Stimulated activated CD8-positive, alpha-beta memory T cell treated with anti-CD3 and anti-CD28 coated beads, Interleukin-15, amount 100 ng/mL, for 1 hour (primary cell): ENCODE measurements around the gene GNAO1.

Source experiments
- DNase-seq: peaks from one replicate; pipeline ENCODE4 v3.0.0-alpha.2; 2020; ENCODE audit warnings: low read depth

The GNAO1 gene

GRCh38 chr16:56265746-56266145 lies 74.5 kb downstream of the GNAO1 start:
- no peak for DNase-seq

- DNase-seq: no peak
These were observed 75.6 kb downstream of the GNAO1 start for GRCh38 chr16:56266641-56267607.

- no peak for DNase-seq
These were observed 76.6 kb downstream of the GNAO1 start for GRCh38 chr16:56267888-56268287.

- no peak for DNase-seq
These were observed 77.5 kb downstream of the GNAO1 start for GRCh38 chr16:56268799-56269198.

- DNase-seq: no peak
These were observed 78.0 kb downstream of the GNAO1 start for GRCh38 chr16:56269281-56269680.

- no peak for DNase-seq
These were observed 78.8 kb downstream of the GNAO1 start for GRCh38 chr16:56269811-56270684.

GRCh38 chr16:56270828-56271227 lies 79.5 kb downstream of the GNAO1 start:
- no peak for DNase-seq

GRCh38 chr16:56272583-56272894 lies 81.2 kb downstream of the GNAO1 start:
- DNase-seq: no peak

- DNase-seq: no peak
These were observed 82.3 kb downstream of the GNAO1 start for GRCh38 chr16:56273615-56274014.

- no peak for DNase-seq
These were observed 83.1 kb downstream of the GNAO1 start for GRCh38 chr16:56274369-56274768.

- no peak for DNase-seq
These were observed 83.8 kb downstream of the GNAO1 start for GRCh38 chr16:56275076-56275475.

GRCh38 chr16:56275801-56276200 lies 84.5 kb downstream of the GNAO1 start:
- DNase-seq: no peak

- no peak for DNase-seq
These were observed 85.8 kb downstream of the GNAO1 start for GRCh38 chr16:56277075-56277474.

GRCh38 chr16:56278196-56278855 lies 87.0 kb downstream of the GNAO1 start:
- DNase-seq: no peak

- DNase-seq: no peak
These were observed 87.8 kb downstream of the GNAO1 start for GRCh38 chr16:56279132-56279531.

- no peak for DNase-seq
These were observed 88.6 kb downstream of the GNAO1 start for GRCh38 chr16:56279914-56280313.

GRCh38 chr16:56281249-56281805 lies 90.0 kb downstream of the GNAO1 start:
- no peak for DNase-seq

GRCh38 chr16:56282451-56282850 lies 91.2 kb downstream of the GNAO1 start:
- DNase-seq: no peak

GRCh38 chr16:56284521-56284920 lies 93.2 kb downstream of the GNAO1 start:
- DNase-seq: no peak

GRCh38 chr16:56286809-56287208 lies 95.5 kb downstream of the GNAO1 start:
- no peak for DNase-seq

GRCh38 chr16:56288019-56288418 lies 96.7 kb downstream of the GNAO1 start:
- no peak for DNase-seq

- DNase-seq: no peak
These were observed 98.1 kb downstream of the GNAO1 start for GRCh38 chr16:56289416-56289815.
